GM18951 (cell line): ENCODE measurements around the gene GREB1L.

Source experiments
- POLR2A ChIP-seq: IDR thresholded peaks from 4 replicates; pipeline ENCODE4 v1.6.1; 2011; ENCODE audit warnings: mild to moderate bottlenecking; ENCODE audit not compliant: insufficient read length, insufficient read depth; ENCODE audit errors: extremely low read depth
- in situ Hi-C: fragments of 300-500 bp; cut with MboI; formaldehyde crosslinking; loops from one replicate; pipeline ENCODE4 v1.12.0; 2022; ENCODE audit warnings: low sequenced_read_pairs, mixed read lengths, inconsistent platforms; ENCODE audit not compliant: unreplicated experiment

The GREB1L gene

DNA sequence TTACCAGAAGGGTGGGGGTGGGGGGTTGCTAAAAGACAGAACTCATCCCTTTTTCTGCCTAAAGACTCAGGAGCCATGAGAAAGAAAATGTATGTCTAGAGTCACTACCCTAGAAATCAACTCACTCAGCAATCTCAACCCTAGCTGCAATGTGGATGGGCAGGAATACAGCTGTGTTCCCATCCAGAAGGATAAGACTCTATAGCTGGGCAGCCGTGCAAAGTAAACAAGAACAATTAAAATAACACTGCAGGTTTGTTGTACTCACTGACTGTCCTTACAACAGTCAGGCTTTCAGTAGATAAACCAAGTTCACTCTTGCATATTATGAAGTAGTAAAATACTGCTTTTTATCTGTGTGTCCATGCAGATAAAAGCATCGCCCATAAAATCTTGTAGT lies 284.4 kb downstream of the GREB1L start:
- TF ChIP-seq POLR2A: no peak
- in situ Hi-C loops: no loop called here

DNA sequence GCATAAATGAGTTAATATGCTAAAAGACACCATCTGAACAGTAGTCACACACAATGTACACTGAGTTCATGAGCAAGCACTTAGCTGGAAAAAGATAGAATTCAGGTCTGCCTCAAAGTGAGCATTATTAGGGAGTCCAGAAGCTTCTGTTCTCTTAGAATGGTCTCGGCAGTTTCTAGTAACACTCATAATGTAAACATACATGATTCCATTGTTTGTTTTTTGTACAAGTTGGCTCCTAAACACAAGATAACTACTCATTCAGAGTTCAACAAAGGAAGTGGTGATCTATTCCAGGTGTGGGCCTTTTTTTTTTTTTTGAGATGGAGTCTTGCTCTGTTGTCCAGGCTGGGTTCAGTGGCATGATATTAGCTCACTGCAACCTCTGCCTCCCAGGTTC lies 292.3 kb downstream of the GREB1L start:
- TF ChIP-seq POLR2A: no peak
- in situ Hi-C loops: no loop called here

DNA sequence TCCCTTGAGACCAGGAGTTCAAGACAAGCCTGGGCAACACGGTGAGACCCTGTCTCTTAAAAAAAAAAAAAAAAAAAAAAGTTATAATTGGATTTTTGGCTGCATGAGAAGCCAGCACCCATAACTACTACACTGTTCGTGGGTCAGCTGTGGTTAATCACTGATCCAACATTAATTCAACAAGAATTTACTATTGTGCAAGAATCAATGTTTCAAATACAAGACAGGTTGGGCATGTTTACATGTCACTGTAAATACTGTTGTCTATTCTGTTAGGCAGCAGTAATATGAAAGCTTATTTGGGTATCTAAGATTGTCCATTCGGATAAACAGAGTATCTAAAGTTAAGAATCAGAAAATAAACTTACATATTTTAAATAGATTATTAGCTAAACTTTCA lies 296.2 kb downstream of the GREB1L start:
- in situ Hi-C loops: no loop called here
- TF ChIP-seq POLR2A: no peak

DNA sequence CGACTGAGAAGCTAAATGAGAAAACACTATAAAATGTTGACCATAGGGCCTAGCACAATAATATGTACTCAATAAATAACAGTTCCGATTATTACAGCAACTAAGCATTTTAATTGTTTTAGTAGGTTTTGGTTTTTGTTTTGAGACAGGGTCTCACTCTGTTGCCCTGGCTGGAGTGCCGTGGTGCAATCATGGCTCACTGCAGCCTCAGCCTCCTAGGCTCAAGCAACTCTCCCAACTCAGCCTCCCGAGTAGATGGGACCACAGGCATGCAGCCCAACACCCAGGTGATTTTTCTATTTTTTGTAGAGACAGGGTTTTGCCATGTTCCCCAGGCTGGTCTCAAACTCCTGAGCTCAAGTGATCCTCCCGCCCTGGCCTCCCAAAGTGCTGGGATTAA lies 304.4 kb downstream of the GREB1L start:
- TF ChIP-seq POLR2A: no peak
- in situ Hi-C loops: no loop called here

DNA sequence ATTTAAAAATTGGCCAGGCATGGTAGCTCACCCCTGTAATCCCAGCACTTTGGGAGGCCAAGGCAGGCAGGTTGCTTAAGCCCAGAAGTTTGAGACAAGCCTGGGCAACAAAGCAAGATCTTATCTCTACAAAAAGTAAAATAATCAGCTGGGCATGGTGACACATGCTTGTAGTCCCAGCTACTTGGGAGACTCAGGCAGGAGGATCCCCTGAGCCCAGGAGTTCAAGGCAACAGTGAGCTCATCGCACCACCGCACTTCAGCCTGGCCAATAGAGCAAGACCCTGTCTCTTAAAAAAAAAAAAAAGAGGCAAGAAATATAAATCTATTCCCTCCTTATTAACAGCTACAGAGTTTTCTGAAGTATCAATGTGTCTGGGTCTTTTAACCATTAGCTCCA lies 306.6 kb downstream of the GREB1L start:
- in situ Hi-C loops: no loop called here

DNA sequence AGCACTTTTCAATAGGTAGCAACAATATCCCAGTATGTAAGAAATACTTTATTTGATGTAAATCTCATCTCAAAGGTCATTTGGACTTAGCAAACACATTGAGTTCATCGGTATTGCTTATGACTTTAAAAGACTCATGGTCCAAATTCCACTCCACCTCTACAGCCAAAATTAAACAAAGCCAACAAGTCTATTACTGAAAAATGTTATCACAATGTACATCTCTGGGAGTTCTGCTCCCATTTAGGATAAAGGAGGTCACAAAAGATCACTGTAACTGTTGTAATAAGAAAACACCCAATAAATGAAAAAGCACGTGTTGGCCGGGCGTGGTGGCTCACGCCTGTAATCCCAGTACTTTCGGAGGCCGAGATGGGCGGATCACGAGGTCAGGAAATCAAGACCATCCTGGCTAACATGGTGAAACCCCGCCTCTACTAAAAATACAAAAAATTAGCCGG lies 308.5 kb downstream of the GREB1L start:
- in situ Hi-C loops: no loop called here
- TF ChIP-seq POLR2A: no peak

More for the DNA sequence above, 306.6 kb downstream of the GREB1L start:
- no peak for TF ChIP-seq POLR2A

DNA sequence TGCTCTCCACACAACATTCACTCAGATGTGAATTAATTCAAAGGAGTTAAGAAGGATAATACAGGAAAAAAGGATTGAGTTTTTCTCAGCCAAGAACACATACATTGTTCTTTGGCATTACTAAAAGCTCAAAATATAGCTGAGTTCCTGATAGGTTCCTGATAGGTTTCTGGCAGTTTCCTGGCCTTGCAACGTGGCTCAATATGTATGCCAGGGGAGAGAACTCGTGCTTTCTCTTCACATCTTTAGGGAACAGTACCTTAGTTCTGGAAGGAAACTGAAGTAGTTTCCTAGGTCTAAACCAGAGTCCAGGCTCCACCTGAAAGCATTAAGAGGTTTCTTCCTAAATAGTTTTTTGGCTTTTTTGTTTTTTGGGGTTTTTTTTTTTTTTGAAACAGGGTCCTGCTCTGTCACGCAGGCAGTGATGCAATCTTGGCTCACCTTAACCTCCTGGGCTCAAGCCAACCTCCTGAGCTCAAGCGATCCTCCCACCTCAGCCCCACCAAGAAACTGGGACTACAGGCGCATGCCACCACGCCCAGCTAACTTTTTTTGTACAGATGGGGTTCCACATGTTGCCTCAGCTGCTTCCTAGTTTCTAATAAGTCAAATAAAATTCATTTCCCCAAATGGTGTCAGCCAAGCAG lies 315.7 kb downstream of the GREB1L start:
- TF ChIP-seq POLR2A: no peak
- in situ Hi-C loops: no loop called here

DNA sequence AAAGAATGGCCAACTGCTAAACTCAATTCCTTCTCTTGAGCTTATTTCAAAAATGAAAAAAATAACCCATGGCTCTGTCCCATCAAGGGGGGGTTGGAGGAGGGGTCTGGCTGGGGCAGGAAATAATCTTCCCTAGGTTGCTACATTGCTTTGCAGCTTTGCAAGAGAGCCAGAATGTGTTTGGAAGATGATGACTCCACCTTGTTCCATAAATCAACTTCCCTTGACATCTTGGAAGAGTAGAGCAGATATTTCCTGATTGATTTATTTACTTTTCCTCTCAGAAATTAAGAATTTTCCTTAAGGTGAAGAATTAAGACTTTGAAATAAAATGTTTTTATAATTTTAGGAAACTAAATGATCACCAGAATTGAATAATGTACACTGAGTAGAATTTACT lies 317.2 kb downstream of the GREB1L start:
- TF ChIP-seq POLR2A: no peak
- in situ Hi-C loops: no loop called here

DNA sequence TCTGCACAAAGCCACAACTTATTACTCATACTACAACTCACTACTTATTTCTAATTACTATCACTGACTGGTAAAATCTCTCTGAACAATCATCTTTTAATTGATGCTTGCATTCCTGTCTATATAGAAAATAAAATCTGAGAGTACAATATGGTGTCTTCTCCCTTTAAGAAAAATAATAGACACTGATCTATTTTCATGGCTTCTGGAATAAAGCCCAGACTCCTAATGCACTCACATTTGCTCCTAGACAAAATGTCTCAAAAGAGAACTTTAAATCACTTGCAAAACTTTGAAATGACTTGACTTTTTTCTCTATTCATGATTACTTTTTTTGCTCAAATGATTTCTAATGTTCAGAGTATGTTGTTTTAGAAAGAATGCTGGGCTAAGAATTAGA lies 329.7 kb downstream of the GREB1L start:
- in situ Hi-C loops: no loop called here
- TF ChIP-seq POLR2A: no peak
